ENCODE data around the gene ZNF486.
A peak's percentile ranks its signal among the peaks of the same experiment; 100 is the strongest.
"Not testable (repeated sequence)": the region's sequence is repeated elsewhere in the genome, so short reads cannot be mapped to it uniquely, and the experiment has no call there.

ZNF486 gene

GRCh38 chr19:20235156-20235555, 68.1 kb downstream of the ZNF486 start:
- DNase-seq, result no peak

DNA sequence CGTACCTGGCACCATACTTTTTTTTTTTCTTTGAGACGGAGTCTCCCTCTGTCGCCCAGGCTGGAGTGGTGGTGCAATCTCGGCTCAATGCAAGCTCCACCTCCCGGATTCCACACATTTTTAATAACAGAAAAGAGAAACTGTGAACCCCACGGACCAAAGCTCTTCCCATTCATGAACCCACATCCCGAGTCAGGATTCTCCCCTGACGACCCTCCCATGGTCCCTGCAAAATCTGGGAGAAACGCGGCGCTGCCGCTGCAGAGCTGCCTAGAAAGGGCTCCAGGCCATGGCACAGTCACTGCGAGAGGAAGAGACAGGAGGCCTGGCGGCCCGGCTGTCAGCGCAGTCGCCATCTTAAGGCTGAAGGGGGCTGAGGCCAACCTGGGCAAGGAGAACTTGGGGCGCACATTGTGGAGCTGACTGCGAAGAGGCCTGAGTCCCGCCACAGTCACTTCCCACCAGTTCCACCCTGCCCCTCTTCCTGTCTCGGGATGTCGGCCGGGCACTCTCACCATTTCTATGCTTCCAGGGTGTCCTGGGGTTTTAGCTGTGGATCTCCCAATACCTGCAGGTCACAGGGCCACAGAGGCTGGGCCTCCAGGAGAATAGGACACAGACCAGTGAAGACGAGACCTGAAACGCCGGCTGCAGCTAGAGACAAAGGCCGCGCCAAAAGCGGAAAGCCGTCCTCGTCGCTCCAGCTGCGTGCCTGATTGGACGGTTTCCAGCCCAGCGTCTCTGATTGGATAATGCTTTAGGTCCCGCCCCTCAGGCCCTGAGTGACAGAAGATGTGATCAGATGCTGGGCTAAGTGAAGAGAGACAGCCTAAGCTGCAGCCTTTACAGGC, 71.0 kb downstream of the ZNF486 start:
- peak; percentile 94 for DNase-seq

DNA sequence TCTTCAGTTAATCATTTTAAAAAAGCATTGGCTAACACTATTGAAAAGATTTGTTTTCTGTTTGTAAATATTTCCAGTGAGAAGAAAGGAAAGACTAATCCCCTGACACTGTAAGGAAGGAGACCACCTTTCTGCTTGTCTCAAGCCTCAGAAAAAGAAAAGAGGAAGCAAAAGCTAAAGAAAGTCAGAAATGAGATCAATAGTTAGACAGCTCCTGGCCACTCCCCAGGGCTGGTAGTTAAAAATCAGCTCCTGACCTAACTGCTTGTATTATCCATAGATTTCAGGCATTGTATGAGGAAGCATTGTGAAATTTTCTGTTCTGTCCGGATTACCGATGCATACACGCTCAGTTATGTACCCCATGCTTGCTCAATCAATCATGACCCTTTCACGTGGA, 76.6 kb downstream of the ZNF486 start:
- DNase-seq, result no peak

DNA sequence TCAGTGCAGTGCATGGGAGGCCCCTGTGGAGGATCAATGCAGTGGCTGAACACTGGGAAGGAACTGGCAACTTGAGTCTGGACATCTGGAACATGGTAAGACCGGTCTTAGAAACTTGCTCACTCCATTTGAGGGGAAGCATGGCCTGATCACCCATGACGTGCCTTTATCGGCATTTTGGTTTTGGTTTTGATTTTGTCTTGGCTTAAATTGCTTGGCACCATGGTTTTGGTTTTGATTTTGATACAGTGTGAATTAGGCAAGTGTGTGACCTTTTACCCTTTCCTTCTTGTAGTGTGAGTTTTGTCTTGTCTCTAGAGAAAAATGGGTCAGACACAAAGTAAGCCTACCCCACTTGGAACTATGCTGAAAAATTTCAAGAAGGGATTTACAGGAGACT, 77.3 kb downstream of the ZNF486 start:
- DNase-seq, result no peak

- DNase-seq, result no peak
Observed at GRCh38 chr19:20245309-20245708, 78.3 kb downstream of the ZNF486 start.

- peak; percentile 62 for DNase-seq
Observed at GRCh38 chr19:20247016-20247683, 80.1 kb downstream of the ZNF486 start.

- not testable (repeated sequence) for DNase-seq
Observed at GRCh38 chr19:20248258-20248657, 81.2 kb downstream of the ZNF486 start.
